D721Med (cell line): Measurements from ENCODE around the gene SRPK2.

ENCODE experiments used
- DNase-seq: peaks from one replicate; pipeline ENCODE4 v3.0.0; 2011; ENCODE audit warnings: low spot score; ENCODE audit not compliant: insufficient read length
- FAIRE-seq: peaks from 2 replicates; lab custom pipeline; 2011; peaks lifted over from hg19 to GRCh38; lab: Jason Lieb, UNC
- TF ChIP-seq, protein P1 (sequence below): IDR thresholded peaks from 2 replicates; pipeline ENCODE4 v1.5.1; 2012; ENCODE audit warnings: mild to moderate bottlenecking, control low read depth; ENCODE audit not compliant: insufficient read depth; ENCODE audit errors: missing control alignments

Gene SRPK2

GRCh38 chr7:105178928-105179541, 209.7 kb downstream of the SRPK2 start:
- TF ChIP-seq, protein P1, sequence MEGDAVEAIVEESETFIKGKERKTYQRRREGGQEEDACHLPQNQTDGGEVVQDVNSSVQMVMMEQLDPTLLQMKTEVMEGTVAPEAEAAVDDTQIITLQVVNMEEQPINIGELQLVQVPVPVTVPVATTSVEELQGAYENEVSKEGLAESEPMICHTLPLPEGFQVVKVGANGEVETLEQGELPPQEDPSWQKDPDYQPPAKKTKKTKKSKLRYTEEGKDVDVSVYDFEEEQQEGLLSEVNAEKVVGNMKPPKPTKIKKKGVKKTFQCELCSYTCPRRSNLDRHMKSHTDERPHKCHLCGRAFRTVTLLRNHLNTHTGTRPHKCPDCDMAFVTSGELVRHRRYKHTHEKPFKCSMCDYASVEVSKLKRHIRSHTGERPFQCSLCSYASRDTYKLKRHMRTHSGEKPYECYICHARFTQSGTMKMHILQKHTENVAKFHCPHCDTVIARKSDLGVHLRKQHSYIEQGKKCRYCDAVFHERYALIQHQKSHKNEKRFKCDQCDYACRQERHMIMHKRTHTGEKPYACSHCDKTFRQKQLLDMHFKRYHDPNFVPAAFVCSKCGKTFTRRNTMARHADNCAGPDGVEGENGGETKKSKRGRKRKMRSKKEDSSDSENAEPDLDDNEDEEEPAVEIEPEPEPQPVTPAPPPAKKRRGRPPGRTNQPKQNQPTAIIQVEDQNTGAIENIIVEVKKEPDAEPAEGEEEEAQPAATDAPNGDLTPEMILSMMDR, result no peak
- DNase-seq (no peak), FAIRE-seq (no peak)

DNA sequence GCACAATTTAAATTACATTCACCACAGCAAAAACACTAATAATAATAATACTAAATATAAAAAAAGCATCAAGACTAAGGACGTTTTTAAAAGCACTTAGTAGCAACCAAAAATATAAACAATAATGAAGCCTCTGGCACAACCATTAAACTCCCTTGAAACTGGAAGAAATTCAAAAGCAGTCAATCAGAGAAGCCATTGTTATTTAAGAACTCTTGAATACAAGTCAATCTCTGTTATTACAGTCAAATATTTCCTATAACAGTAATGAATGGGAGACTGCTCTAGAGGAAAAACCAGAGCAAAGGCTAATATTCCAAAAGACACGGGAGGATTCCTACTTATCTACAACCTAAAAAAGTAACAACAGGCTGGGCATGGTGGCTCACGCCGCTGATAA, 210.5 kb downstream of the SRPK2 start:
- FAIRE-seq, result no peak
- no peak for DNase-seq
- TF ChIP-seq, protein P1, result no peak

DNA sequence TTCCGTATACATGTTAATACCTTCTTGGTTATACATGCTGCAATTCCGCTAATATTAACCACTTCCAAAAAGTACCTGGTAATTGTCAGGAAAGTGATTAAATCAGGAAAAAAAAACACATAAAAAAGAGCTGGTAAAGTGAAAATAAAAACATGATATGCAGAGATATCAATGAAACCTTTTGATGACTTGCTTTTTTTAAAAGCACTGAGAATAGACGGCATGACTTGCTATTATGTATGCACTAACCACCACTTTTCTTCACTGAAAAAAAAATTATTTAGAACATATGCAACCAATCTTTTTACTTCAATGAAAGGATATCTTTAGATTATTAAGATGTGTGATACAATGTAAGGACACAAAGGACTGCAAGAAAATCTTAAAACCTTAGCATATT, 211.7 kb downstream of the SRPK2 start:
- TF ChIP-seq, protein P1, result no peak
- DNase-seq, result no peak
- no peak for FAIRE-seq

- DNase-seq, result no peak
- TF ChIP-seq, protein P1, result no peak
- no peak for FAIRE-seq
These were observed 215.1 kb downstream of the SRPK2 start for GRCh38 chr7:105173586-105173985.

DNA sequence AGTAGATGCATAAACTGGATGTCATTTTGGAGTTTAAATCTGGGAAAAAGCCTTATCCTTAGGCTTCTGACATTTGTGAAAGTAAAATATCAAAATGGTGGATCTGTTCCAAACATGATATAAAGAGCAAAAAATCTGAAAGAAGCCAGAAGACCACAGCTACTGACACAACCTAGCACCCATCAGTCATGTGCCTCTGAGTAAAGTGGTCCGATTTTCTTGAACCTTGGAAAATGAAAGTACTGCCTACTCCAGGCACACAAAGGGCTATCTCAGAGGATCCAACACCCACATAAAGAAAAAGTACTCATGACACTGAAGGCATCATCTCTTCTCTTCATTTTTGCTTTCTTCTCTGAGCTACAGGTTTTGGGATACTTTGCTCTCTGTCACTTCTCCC, 224.0 kb downstream of the SRPK2 start:
- FAIRE-seq (no peak), DNase-seq (no peak)
- TF ChIP-seq, protein P1, result no peak

DNA sequence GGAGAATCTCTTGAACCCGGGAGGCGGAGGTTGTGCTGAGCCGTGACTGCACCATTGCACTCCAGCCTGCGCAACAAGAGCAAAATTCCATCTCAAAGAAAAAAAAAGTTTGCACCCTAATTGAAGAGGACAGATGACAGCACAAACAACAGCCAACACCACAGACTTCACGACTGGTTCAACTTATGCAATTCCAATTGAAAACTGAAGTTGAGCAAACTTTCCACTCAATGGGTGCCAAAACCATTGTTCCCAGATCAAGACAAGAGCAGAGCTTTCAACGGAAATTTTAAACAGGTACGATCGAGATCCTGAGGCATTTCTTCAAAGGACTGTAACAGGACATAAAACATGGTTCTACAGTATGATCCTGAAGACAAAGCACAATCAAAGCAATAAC, 225.0 kb downstream of the SRPK2 start:
- FAIRE-seq, result no peak
- TF ChIP-seq, protein P1, result no peak
- DNase-seq, result no peak

GRCh38 chr7:105161366-105161765, 227.4 kb downstream of the SRPK2 start:
- TF ChIP-seq, protein P1, result no peak
- FAIRE-seq, result no peak
- DNase-seq, result no peak
